ENCODE measurements around the gene KDM2A.

Gene KDM2A

GRCh38 chr11:67303835-67304411 lies 184.9 kb downstream of the KDM2A start:
- DNase-seq (ENCODE audit: low read depth): no peak
- no peak for TF ChIP-seq CTCF (IDR thresholded peaks at IDR 0.05; ENCODE audit: low read depth, low read length, missing control alignments)
- H3K4me3 ChIP-seq (ENCODE audit: low read depth, low read length): no peak overlapping the region

GRCh38 chr11:67304511-67305113 lies 185.5 kb downstream of the KDM2A start:
- no peak for DNase-seq (ENCODE audit: low read depth)
- H3K4me3 ChIP-seq (ENCODE audit: low read depth, low read length): no peak overlapping the region
- TF ChIP-seq CTCF (IDR thresholded peaks at IDR 0.05; ENCODE audit: low read depth, low read length, missing control alignments): no peak

- H3K4me3 ChIP-seq (ENCODE audit: low read depth, low read length): no peak overlapping the region
- no peak for DNase-seq (ENCODE audit: low read depth)
- TF ChIP-seq CTCF (IDR thresholded peaks at IDR 0.05; ENCODE audit: low read depth, low read length, missing control alignments): no peak
Measured at GRCh38 chr11:67306769-67307544, 187.9 kb downstream of the KDM2A start.

GRCh38 chr11:67307545-67308001 lies 188.5 kb downstream of the KDM2A start:
- TF ChIP-seq CTCF (IDR thresholded peaks at IDR 0.05; ENCODE audit: low read depth, low read length, missing control alignments): no peak
- no peak overlapping the region for H3K4me3 ChIP-seq (ENCODE audit: low read depth, low read length)
- DNase-seq (ENCODE audit: low read depth): no peak

Data from GM12864 (cell line).